Liver (tissue), 3 donors: ENCODE results near the gene ATP6V0E2.

Experiments
- HNF4A ChIP-seq, 2 donors: conservative IDR thresholded peaks; 2 replicates each; pipeline ENCODE4 v1.6.1; 2016; ENCODE audit warnings: antibody characterized with exemption in 2 of 2, mild to moderate bottlenecking in 2 of 2
- RAD21 ChIP-seq, 2 donors: IDR thresholded peaks; 2 replicates each; pipeline ENCODE4 v1.6.1; 2016; ENCODE audit warnings: antibody characterized with exemption in 2 of 2, mild to moderate bottlenecking in 2 of 2
- TF ChIP-seq, protein P1 (sequence below): fragments of 150-350 bp; IDR thresholded peaks from 2 replicates; pipeline ENCODE4 v1.5.1; 2017; ENCODE audit warnings: improper control_type of control experiment, low read depth, low read length; ENCODE audit not compliant: missing input control
- TF ChIP-seq, protein P2 (sequence below): IDR thresholded peaks from 2 replicates; pipeline ENCODE4 v1.6.1; 2016; ENCODE audit warnings: antibody characterized with exemption
- donor health status: healthy.
- donor health status: healthy.

DNA sequence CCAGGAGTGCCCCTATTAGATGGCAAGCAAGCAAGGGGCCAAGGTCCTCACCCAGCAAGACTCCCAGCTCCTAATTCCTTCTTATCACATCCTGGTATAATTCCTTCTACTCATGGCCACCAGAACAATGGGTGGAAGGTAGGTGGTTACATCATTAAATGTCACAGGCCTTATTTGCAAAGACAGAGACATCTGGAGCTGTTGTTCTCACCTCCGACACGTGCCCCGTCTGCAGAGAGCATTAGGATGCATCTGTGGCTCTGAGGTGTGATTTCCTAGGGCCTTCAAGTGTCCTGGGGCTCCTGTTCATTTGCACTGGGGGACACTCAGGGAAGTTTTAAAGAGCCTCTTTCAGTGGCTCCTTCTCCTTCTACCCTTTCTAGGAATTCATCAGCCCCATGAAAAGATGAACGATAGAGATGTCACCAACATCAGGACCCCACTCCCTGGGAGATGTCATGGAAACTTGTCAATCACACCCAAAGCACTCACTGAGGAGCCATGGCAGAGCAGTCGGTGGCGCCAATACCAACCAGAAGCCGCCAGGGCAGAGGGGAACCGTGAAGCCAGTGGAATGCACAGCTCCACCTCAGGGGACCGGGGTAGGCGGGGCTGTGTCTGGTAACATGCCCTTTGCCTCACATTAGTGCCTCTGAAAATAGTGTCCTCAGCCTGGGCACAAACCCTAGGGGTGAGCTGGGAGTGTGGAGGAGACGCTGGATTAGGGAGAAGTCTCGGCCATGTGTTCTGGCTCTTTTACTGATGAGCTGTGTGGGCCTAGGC is 2.9 kb upstream of the ATP6V0E2 start:
- TF ChIP-seq, protein P1, sequence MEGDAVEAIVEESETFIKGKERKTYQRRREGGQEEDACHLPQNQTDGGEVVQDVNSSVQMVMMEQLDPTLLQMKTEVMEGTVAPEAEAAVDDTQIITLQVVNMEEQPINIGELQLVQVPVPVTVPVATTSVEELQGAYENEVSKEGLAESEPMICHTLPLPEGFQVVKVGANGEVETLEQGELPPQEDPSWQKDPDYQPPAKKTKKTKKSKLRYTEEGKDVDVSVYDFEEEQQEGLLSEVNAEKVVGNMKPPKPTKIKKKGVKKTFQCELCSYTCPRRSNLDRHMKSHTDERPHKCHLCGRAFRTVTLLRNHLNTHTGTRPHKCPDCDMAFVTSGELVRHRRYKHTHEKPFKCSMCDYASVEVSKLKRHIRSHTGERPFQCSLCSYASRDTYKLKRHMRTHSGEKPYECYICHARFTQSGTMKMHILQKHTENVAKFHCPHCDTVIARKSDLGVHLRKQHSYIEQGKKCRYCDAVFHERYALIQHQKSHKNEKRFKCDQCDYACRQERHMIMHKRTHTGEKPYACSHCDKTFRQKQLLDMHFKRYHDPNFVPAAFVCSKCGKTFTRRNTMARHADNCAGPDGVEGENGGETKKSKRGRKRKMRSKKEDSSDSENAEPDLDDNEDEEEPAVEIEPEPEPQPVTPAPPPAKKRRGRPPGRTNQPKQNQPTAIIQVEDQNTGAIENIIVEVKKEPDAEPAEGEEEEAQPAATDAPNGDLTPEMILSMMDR, result no peak
- TF ChIP-seq, protein P2, sequence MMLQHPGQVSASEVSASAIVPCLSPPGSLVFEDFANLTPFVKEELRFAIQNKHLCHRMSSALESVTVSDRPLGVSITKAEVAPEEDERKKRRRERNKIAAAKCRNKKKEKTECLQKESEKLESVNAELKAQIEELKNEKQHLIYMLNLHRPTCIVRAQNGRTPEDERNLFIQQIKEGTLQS, result no peak
- TF ChIP-seq RAD21 (IDR thresholded peaks at IDR 0.05) (no peak), HNF4A (conservative IDR thresholded peaks at IDR 0.05) (no peak)
